HCT116 (cell line): ENCODE data around the gene TFCP2. TPM values are rescaled to one million over a fixed set of nuclear protein-coding genes. Genes with fewer than 3 reads are reported as not detected.

Experiments
- ATAC-seq: fragments of 200-7000 bp; cut with Tn5 transposase; 2 replicates; pipeline ENCODE4 v1.9.1; 2020; ENCODE audit warnings: mild to moderate bottlenecking, moderate library complexity
- BruUV-seq: library from RNA; stranded (reverse); fragments of 400-500 nt; replicated peaks from 2 replicates; lab custom pipeline; 2021; lab: Mats Ljungman, UMichigan
- CTCF ChIA-PET: fragments of 300-600 bp; sonication (Branson Sonifier 250); formaldehyde crosslinking; loops from one replicate; lab custom pipeline; 2021; ENCODE audit warnings: antibody characterized with exemption; lab: Charles Lee
- POLR2A ChIA-PET: fragments of 300-600, 350-600 bp; sonication (Branson Sonifier 250); formaldehyde crosslinking; loops from one replicate; lab custom pipeline; 2021; ENCODE audit warnings: antibody characterized with exemption; lab: Charles Lee
- RAD21 ChIA-PET, 2 experiments: fragments of 300-600 bp; sonication (Branson Sonifier 250); formaldehyde crosslinking; loops; one replicate each; lab custom pipeline; 2023; ENCODE audit warnings: low total read pairs in 2 of 2; ENCODE audit not compliant: uncharacterized antibody in 2 of 2, unreplicated experiment in 2 of 2, low non-redundant PET in 1 of 2; lab: Charles Lee
- DNase-seq: peaks from one replicate; pipeline ENCODE4 v3.0.0-alpha.2; 2010; ENCODE audit warnings: low read depth, low spot score
- H2AFZ ChIP-seq: fragments of 200-600 bp; shearing (Covaris generic), sonication (generic); 2 replicates; pipeline ENCODE4 v1.6.1; 2017; ENCODE audit warnings: low read depth, mixed run types, mixed read lengths, antibody characterized with exemption, low read length; ENCODE audit not compliant: poor library complexity, severe bottlenecking
- H3K27ac ChIP-seq: 2 replicates; pipeline ENCODE4 v1.5.1; 2012; ENCODE audit warnings: low read depth, low read length
- H3K27me3 ChIP-seq: fragments of 200-600 bp; sonication (generic); 2 replicates; pipeline ENCODE4 v1.6.1; 2016; ENCODE audit warnings: mixed run types, low read length, mixed read lengths; ENCODE audit not compliant: insufficient read depth
- H3K36me3 ChIP-seq, 2 experiments: fragments of 200-500 bp in 1 of 2; fragments of 200-600 bp in 1 of 2; sonication (Bioruptor generic) in 1 of 2; sonication (generic) in 1 of 2; 2 replicates each; pipeline versions ENCODE4 v1.5.1 to v1.6.1; 2014 to 2016; ENCODE audit warnings: low read length in 2 of 2, inconsistent platforms in 1 of 2, mixed read lengths in 1 of 2, mixed run types in 1 of 2; ENCODE audit not compliant: insufficient read depth in 2 of 2, control insufficient read depth in 1 of 2
- H3K4me1 ChIP-seq, 2 experiments: fragments of 200-600 bp in 1 of 2; sonication (generic) in 1 of 2; 2 replicates each; pipeline versions ENCODE4 v1.5.1 to v1.6.1; 2012 to 2017; ENCODE audit warnings: low read length in 2 of 2, inconsistent platforms in 1 of 2, mild to moderate bottlenecking in 1 of 2, mixed read lengths in 1 of 2, mixed run types in 1 of 2, moderate library complexity in 1 of 2; ENCODE audit not compliant: insufficient read depth in 2 of 2, control insufficient read depth in 1 of 2
- H3K4me2 ChIP-seq: fragments of 200-600 bp; sonication (generic); 2 replicates; pipeline ENCODE4 v1.6.1; 2017; ENCODE audit warnings: mixed run types, low read length, mixed read lengths
- H3K4me3 ChIP-seq, 2 experiments: fragments of 200-600 bp in 1 of 2; sonication (generic) in 1 of 2; replicated peaks in 1 of 2; 2 replicates each; pipeline ENCODE4 v1.5.1; 2011 to 2016; ENCODE audit warnings: low read length in 2 of 2, control low read depth in 1 of 2, low read depth in 1 of 2, mild to moderate bottlenecking in 1 of 2, mixed read lengths in 1 of 2, mixed run types in 1 of 2
- H3K79me2 ChIP-seq: fragments of 200-600 bp; sonication (generic); 2 replicates; pipeline ENCODE4 v1.6.1; 2017; ENCODE audit warnings: mild to moderate bottlenecking, mixed run types, low read length, moderate library complexity, mixed read lengths; ENCODE audit not compliant: insufficient read depth
- H3K9ac ChIP-seq: fragments of 200-600 bp; sonication (generic); 2 replicates; pipeline ENCODE4 v1.6.1; 2016; ENCODE audit warnings: low read length, mixed read lengths
- H3K9me2 ChIP-seq: fragments of 200-600 bp; sonication (generic), shearing (Covaris generic); 2 replicates; pipeline ENCODE4 v1.6.1; 2017; ENCODE audit warnings: mixed run types, mild to moderate bottlenecking, moderate library complexity; ENCODE audit not compliant: insufficient read depth
- H3K9me3 ChIP-seq, 2 experiments: fragments of 200-500 bp in 1 of 2; fragments of 200-600 bp in 1 of 2; sonication (Bioruptor generic) in 1 of 2; sonication (generic) in 1 of 2; 2 replicates each; pipeline ENCODE4 v1.6.1; 2014 to 2017; ENCODE audit warnings: low read length in 2 of 2, mixed read lengths in 2 of 2, inconsistent platforms in 1 of 2, low read depth in 1 of 2, mild to moderate bottlenecking in 1 of 2, mixed run types in 1 of 2, moderate library complexity in 1 of 2; ENCODE audit not compliant: control insufficient read depth in 1 of 2, insufficient read depth in 1 of 2
- H4K20me1 ChIP-seq: fragments of 200-600 bp; sonication (generic), shearing (Covaris generic); 2 replicates; pipeline ENCODE4 v1.6.1; 2017; ENCODE audit warnings: mixed run types, mild to moderate bottlenecking, moderate library complexity; ENCODE audit not compliant: insufficient read depth
- SRF ChIP-seq: IDR thresholded peaks from 2 replicates; pipeline ENCODE4 v1.6.1; 2012; ENCODE audit warnings: low read depth
- intact Hi-C: fragments of 100-400 bp; cut with micrococcal nuclease; formaldehyde crosslinking; loops from 2 replicates; pipeline ENCODE4 v1.10.0; 2022
- total RNA-seq: library from RNA; stranded (reverse); gene quantifications from one replicate; pipeline ENCODE4 v1.2.1, GENCODE V29; 2021; ENCODE audit not compliant: unreplicated experiment
- TF ChIP-seq, protein P1 (sequence below): IDR thresholded peaks from 2 replicates; pipeline ENCODE4 v1.6.1; 2012; ENCODE audit warnings: low read depth
- TF ChIP-seq, protein P2 (sequence below), 3 experiments: fragments of 200-600 bp in 1 of 3; sonication (generic) in 1 of 3; IDR thresholded peaks in 2 of 3; conservative IDR thresholded peaks in 1 of 3; 2 replicates each; pipeline ENCODE4 v1.5.1; 2012 to 2017; ENCODE audit warnings: low read depth in 2 of 3, low read length in 2 of 3, antibody characterized with exemption in 1 of 3, borderline replicate concordance in 1 of 3, control low read depth in 1 of 3, mild to moderate bottlenecking in 1 of 3, mixed read lengths in 1 of 3, mixed run types in 1 of 3, moderate library complexity in 1 of 3; ENCODE audit not compliant: insufficient read depth in 1 of 3

TFCP2 gene
- total RNA-seq, 1 experiment from 2014 or later, result 31.6 TPM

DNA sequence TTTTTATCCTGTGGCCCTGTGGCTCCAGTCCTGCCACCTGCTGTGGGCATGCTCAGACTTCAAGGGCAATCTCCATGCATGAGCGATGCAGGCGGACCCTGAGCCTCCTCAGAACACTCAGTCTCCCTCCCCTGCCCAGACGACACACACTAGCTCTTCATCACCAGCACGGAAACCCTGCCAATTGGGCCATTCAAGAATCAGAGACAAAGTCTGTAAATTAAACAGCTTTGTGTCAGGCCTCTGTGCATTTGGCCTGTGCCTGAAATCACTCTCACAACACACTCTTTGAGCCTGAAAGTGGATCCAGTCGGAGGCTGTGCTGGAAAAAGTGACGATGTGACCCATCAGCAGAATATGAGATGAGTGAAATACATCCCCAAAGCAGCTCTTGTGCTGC is 32.4 kb upstream of the TFCP2 start:
- no peaks in the 10 kb centered on the region for H3K9me3 ChIP-seq
- BruUV-seq, result no TSS peak
- DNase-seq (no peak), ATAC-seq (0 out of 2 replicates have a peak, but pooled peaks have one; percentile 32)
- no peak overlapping the region for H3K4me3 ChIP-seq
- no peaks in the 10 kb centered on the region for H3K9me2 ChIP-seq
- no peak overlapping the region for H2AFZ ChIP-seq
- H3K9ac ChIP-seq, result no peak overlapping the region
- H3K4me1 ChIP-seq, result peaks cover 12 to 18% of the 10 kb centered on the region in 2 experiments
- POLR2A ChIA-PET, result interaction anchor here (0.6 kb wide), 1 partner anchor 161 kb away, joined by 3 read pairs; no protein-coding TSS in a partner anchor
- no peaks in the 10 kb centered on the region for H3K79me2 ChIP-seq
- H3K27me3 ChIP-seq, result no peaks in the 10 kb centered on the region
- TF ChIP-seq, protein P1, sequence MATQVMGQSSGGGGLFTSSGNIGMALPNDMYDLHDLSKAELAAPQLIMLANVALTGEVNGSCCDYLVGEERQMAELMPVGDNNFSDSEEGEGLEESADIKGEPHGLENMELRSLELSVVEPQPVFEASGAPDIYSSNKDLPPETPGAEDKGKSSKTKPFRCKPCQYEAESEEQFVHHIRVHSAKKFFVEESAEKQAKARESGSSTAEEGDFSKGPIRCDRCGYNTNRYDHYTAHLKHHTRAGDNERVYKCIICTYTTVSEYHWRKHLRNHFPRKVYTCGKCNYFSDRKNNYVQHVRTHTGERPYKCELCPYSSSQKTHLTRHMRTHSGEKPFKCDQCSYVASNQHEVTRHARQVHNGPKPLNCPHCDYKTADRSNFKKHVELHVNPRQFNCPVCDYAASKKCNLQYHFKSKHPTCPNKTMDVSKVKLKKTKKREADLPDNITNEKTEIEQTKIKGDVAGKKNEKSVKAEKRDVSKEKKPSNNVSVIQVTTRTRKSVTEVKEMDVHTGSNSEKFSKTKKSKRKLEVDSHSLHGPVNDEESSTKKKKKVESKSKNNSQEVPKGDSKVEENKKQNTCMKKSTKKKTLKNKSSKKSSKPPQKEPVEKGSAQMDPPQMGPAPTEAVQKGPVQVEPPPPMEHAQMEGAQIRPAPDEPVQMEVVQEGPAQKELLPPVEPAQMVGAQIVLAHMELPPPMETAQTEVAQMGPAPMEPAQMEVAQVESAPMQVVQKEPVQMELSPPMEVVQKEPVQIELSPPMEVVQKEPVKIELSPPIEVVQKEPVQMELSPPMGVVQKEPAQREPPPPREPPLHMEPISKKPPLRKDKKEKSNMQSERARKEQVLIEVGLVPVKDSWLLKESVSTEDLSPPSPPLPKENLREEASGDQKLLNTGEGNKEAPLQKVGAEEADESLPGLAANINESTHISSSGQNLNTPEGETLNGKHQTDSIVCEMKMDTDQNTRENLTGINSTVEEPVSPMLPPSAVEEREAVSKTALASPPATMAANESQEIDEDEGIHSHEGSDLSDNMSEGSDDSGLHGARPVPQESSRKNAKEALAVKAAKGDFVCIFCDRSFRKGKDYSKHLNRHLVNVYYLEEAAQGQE, result no peak
- TF ChIP-seq, protein P2, sequence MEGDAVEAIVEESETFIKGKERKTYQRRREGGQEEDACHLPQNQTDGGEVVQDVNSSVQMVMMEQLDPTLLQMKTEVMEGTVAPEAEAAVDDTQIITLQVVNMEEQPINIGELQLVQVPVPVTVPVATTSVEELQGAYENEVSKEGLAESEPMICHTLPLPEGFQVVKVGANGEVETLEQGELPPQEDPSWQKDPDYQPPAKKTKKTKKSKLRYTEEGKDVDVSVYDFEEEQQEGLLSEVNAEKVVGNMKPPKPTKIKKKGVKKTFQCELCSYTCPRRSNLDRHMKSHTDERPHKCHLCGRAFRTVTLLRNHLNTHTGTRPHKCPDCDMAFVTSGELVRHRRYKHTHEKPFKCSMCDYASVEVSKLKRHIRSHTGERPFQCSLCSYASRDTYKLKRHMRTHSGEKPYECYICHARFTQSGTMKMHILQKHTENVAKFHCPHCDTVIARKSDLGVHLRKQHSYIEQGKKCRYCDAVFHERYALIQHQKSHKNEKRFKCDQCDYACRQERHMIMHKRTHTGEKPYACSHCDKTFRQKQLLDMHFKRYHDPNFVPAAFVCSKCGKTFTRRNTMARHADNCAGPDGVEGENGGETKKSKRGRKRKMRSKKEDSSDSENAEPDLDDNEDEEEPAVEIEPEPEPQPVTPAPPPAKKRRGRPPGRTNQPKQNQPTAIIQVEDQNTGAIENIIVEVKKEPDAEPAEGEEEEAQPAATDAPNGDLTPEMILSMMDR (IDR thresholded peaks at IDR 0.05 in 2 of 3, conservative IDR thresholded peaks at IDR 0.05 in 1 of 3; ENCODE audit: borderline replicate concordance in 1 of 3, insufficient read depth in 1 of 3, low read depth in 2 of 3, low read length in 2 of 3), result no peak
- TF ChIP-seq SRF, result no peak
- TF ChIP-seq, all 23 proteins: peak for 0
- intact Hi-C loops, result no loop called here
- Histone ChIP-seq H3K4me2 (peak overlapping the region; percentile 1; the same call in 1 of the 2 replicates), H4K20me1 (no peaks in the 10 kb centered on the region), H3K36me3 (no peaks in the 10 kb centered on the region), H3K27ac (no peak overlapping the region)
- CTCF ChIA-PET, result interaction anchor here (1.2 kb wide), 1 partner anchor 58 kb away, joined by 3 read pairs; no protein-coding TSS in a partner anchor
- RAD21 ChIA-PET, result no interaction called here
